Left forelimb (tissue), 1 donor: Measurements from ENCODE around the gene PDCD2.
A peak's percentile ranks its signal among the peaks of the same experiment; 100 is the strongest.
"Not testable (repeated sequence)": the region's sequence is repeated elsewhere in the genome, so short reads cannot be mapped to it uniquely, and the experiment has no call there.

Experiments
- DNase-seq: peaks from one replicate; pipeline ENCODE4 v3.0.0-alpha.2; 2018; ENCODE audit warnings: low spot score

PDCD2 gene

GRCh38 chr6:170552765-170553533, 31.5 kb downstream of the PDCD2 start, which contains the start of gene PSMB1:
TSS of gene PSMB1 (minus strand) at chr6:170553307. CDS start at chr6:170553242, 65 bp downstream.
- peak; percentile 93 for DNase-seq

- no peak for DNase-seq
Observed at GRCh38 chr6:170545405-170545804, 39.0 kb downstream of the PDCD2 start.

GRCh38 chr6:170542031-170542719, 42.3 kb downstream of the PDCD2 start:
- DNase-seq = no peak

- no peak for DNase-seq
Observed at GRCh38 chr6:170537329-170537728, 47.1 kb downstream of the PDCD2 start.

GRCh38 chr6:170536671-170537070, 47.8 kb downstream of the PDCD2 start:
- DNase-seq = no peak

GRCh38 chr6:170535004-170535403, 49.4 kb downstream of the PDCD2 start:
- no peak for DNase-seq

- no peak for DNase-seq
Observed at GRCh38 chr6:170533792-170534191, 50.6 kb downstream of the PDCD2 start.

GRCh38 chr6:170532867-170533488, 51.5 kb downstream of the PDCD2 start:
- no peak for DNase-seq

GRCh38 chr6:170529839-170530469, 54.5 kb downstream of the PDCD2 start:
- DNase-seq = peak; percentile 81

GRCh38 chr6:170527995-170528394, 56.4 kb downstream of the PDCD2 start:
- DNase-seq = not testable (repeated sequence)

GRCh38 chr6:170525795-170526194, 58.6 kb downstream of the PDCD2 start:
- no peak for DNase-seq
